SK-N-SH treated with all-trans-retinoic acid at 6 μM for 48 hours (cell line): ENCODE measurements around the gene GTF3C2.

ENCODE experiments used
- RARB ChIP-seq: fragments of 250-450 bp; sonication (Bioruptor Pico); IDR thresholded peaks from 2 replicates; pipeline ENCODE4 v1.8.0; 2021; ENCODE audit warnings: mild to moderate bottlenecking, moderate library complexity
- SNAI2 ChIP-seq: fragments of 250-450 bp; sonication (Bioruptor Pico); IDR thresholded peaks from 2 replicates; pipeline ENCODE4 v1.5.0; 2020; ENCODE audit warnings: mild to moderate bottlenecking, moderate library complexity
- ZNF565 ChIP-seq: fragments of 450-650 bp; formaldehyde crosslinking; conservative IDR thresholded peaks from 2 replicates; pipeline ENCODE4 v1.5.0; 2020; ENCODE audit warnings: low read depth, mild to moderate bottlenecking, moderate library complexity
- TF ChIP-seq, protein P1 (sequence below): fragments of 250-450 bp; sonication (Bioruptor Pico); IDR thresholded peaks from 2 replicates; pipeline ENCODE4 v1.5.1; 2020; ENCODE audit warnings: low read depth, mild to moderate bottlenecking, moderate library complexity

DNA sequence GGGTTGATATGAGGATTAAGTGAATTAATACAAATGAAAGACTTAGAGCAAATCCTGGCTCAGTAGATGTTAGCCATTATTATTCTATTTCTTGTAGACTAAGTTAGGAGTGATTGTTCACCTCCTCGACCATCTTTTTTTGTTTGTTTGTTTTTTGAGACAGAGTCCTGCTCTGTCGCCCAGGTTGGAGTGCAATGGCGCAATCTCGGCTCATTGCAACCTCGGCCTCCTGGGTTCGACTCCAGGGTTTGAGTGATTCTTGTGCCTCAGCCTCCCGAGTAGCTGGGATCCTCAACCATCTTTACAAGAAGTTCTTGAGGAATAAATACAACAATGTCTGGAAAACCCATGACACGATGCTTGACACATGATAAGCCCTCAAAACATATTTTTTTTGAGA, 61.6 kb downstream of the GTF3C2 start:
- TF ChIP-seq RARB (no peak), SNAI2 (CRISPR knock-in tag) (no peak), ZNF565 (CRISPR knock-in tag) (no peak)
- TF ChIP-seq, protein P1, sequence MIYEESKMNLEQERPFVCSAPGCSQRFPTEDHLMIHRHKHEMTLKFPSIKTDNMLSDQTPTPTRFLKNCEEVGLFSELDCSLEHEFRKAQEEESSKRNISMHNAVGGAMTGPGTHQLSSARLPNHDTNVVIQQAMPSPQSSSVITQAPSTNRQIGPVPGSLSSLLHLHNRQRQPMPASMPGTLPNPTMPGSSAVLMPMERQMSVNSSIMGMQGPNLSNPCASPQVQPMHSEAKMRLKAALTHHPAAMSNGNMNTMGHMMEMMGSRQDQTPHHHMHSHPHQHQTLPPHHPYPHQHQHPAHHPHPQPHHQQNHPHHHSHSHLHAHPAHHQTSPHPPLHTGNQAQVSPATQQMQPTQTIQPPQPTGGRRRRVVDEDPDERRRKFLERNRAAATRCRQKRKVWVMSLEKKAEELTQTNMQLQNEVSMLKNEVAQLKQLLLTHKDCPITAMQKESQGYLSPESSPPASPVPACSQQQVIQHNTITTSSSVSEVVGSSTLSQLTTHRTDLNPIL: no peak
